ENCODE measurements around the gene C2orf76.

C2orf76 gene

DNA sequence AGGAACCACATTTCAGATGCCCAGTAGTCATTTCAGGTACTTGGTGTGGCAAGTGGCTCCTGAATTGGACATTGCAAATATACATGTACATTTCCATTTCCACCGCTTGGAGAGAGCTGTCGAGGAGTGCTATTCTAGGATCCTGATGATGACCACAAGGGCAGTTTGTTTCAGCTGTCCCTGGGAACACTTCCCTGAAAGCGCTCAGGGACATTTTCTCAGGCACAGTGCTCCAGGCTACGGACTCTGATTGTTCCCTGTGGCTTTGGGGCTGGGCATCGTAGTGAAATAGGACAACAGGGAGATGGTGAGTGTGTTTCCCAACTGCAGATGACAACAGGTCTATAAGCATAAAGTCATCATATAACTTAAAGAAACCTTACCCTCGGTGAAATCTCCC, 3.2 kb upstream of the C2orf76 start:
- H3K4me3 ChIP-seq (ENCODE audit: control insufficient read depth, low read depth, low read length) = no peak overlapping the region
- DNase-seq (ENCODE audit: low read depth) = no peak
- TF ChIP-seq, protein P1, sequence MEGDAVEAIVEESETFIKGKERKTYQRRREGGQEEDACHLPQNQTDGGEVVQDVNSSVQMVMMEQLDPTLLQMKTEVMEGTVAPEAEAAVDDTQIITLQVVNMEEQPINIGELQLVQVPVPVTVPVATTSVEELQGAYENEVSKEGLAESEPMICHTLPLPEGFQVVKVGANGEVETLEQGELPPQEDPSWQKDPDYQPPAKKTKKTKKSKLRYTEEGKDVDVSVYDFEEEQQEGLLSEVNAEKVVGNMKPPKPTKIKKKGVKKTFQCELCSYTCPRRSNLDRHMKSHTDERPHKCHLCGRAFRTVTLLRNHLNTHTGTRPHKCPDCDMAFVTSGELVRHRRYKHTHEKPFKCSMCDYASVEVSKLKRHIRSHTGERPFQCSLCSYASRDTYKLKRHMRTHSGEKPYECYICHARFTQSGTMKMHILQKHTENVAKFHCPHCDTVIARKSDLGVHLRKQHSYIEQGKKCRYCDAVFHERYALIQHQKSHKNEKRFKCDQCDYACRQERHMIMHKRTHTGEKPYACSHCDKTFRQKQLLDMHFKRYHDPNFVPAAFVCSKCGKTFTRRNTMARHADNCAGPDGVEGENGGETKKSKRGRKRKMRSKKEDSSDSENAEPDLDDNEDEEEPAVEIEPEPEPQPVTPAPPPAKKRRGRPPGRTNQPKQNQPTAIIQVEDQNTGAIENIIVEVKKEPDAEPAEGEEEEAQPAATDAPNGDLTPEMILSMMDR (IDR thresholded peaks at IDR 0.05; ENCODE audit: control insufficient read depth, insufficient read depth, low read depth, low read length, missing control alignments) = no peak

DNA sequence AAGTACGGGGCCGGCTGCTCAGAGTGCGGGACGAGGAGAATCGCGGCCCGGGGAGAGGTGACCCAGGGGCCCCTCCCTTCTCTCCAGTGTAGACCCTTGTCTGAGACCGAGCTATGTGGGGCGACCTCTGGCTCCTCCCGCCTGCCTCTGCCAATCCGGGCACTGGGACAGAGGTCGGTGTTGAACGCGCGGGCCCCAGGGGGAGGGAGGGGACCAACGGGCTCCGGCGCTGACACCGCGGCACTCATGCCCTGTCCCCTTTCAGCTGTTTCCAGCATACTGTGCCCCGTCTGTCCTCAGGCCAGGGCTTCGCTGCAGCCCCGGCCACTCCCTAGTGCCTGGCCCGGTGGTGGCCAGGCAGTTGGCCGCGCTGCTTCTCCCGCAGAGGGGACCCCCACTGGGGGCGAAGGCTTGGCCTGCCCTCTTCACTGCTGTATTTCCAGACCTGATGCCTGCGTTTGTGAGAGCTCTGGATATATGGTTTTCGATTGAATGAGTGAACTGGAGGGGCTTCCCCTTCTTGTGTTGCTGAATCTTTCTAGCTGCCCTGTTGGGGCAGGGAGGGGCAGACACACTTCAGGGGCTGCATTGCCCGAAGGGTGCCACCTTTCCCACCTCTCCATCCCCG, 952 bp upstream of the C2orf76 start:
- TF ChIP-seq, protein P1 (IDR thresholded peaks at IDR 0.05; ENCODE audit: control insufficient read depth, insufficient read depth, low read depth, low read length, missing control alignments) = no peak
- no peak for DNase-seq (ENCODE audit: low read depth)
- peak overlapping the region; percentile 91 for H3K4me3 ChIP-seq (ENCODE audit: control insufficient read depth, low read depth, low read length)

DNA sequence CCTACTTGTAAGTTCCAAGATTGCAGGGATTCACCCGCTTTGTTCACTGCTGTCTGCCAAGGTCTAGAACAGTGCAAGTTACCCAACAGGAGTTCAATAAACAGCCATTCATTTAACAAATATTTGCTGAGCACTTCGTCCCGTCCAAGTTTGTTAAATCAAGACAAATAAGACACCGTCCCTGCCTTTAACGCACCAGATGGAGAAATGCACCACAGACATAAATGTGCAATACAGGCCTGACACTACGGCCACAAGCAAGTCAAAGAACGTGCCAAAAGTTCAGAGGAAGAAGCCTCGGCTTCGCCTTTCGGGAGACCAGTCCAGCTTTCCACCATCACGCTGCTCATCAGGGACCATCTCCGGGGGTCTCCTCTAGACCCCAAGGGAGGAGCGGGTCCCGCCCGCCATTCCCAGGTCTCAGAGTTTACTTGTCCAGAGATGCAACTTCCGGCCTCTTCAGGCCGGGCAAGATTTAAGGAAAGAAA, 429 bp downstream of the C2orf76 start:
- TF ChIP-seq, protein P1 (IDR thresholded peaks at IDR 0.05; ENCODE audit: control insufficient read depth, insufficient read depth, low read depth, low read length, missing control alignments) = no peak
- peak overlapping the region; percentile 91 for H3K4me3 ChIP-seq (ENCODE audit: control insufficient read depth, low read depth, low read length)
- DNase-seq (ENCODE audit: low read depth) = no peak

DNA sequence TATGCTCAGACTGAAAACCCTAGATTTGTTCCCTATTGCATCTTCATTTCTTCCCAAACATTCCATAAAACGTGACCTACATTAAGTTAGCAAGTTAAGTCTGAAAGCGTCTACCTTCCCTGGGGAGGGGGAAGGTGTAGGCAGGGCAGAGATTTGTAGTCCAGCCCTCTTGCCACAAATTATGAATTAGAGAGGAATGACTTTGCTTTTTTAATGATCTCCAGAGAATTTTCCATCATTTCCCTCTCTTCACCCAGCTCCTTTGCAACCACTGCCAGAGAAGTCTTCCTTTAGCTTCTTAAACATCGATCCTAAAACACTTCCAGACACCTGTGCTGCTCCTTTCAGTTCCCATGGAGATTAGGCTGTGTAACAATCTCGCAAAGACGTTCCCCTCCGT, 1.2 kb downstream of the C2orf76 start:
- DNase-seq (ENCODE audit: low read depth) = no peak
- peak overlapping the region; percentile 91 for H3K4me3 ChIP-seq (ENCODE audit: control insufficient read depth, low read depth, low read length)
- TF ChIP-seq, protein P1 (IDR thresholded peaks at IDR 0.05; ENCODE audit: control insufficient read depth, insufficient read depth, low read depth, low read length, missing control alignments) = no peak

DNA sequence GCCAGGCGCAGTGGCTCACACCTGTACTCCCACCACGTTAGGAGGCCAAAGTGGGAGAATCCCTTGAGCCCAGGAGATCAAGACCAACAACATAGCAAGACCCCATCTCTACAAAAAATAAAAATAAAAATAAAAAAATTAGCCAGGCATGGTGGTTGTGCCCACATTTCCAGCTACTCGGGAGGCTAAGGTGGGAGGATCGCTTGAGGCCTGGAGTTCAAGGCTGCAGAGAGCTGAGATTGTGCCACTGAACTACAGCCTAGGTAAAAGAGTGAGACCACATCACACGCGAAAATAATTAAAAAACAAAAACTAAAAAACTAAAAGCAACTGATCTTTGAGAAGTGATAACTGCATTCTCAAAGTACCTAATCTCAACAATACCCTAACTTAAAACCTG, 1.8 kb downstream of the C2orf76 start:
- DNase-seq (ENCODE audit: low read depth) = no peak
- TF ChIP-seq, protein P1 (IDR thresholded peaks at IDR 0.05; ENCODE audit: control insufficient read depth, insufficient read depth, low read depth, low read length, missing control alignments) = no peak
- no peak overlapping the region for H3K4me3 ChIP-seq (ENCODE audit: control insufficient read depth, low read depth, low read length)

DNA sequence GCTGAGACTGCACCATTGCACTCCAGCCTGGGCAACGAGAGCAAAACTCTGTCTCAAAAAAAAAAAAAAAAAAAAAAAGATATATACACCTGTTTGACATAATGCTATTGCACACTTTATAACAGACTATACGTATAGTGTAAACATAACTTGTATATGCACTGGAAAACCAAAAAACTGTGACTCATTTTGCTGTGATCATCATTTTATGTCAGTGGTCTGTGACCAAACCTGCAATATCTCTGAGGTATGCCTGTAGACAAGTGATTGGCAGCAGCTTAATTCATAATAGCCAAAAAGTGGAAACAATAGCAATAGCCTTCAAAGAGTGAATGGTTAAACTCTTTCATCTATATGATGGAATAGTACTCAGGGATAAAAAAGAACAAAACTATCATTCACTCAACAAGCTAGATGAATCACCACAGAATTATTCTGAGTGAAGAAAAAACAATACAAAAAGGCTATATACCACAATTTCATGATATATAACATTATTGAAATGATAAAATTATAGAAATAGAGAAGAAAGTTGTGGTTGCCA, 6.1 kb downstream of the C2orf76 start:
- no peak for DNase-seq (ENCODE audit: low read depth)
- TF ChIP-seq, protein P1 (IDR thresholded peaks at IDR 0.05; ENCODE audit: control insufficient read depth, insufficient read depth, low read depth, low read length, missing control alignments) = no peak
- no peak overlapping the region for H3K4me3 ChIP-seq (ENCODE audit: control insufficient read depth, low read depth, low read length)

All from AG09309 (cell line).